HUES64 (cell line): ENCODE results near the gene CMIP.

Experiments
- H3K27ac ChIP-seq: 2 replicates; pipeline ENCODE4 v1.7.0; 2013; ENCODE audit warnings: low read depth, low read length, inconsistent platforms
- H3K27me3 ChIP-seq: 2 replicates; pipeline ENCODE4 v1.6.1; 2013; ENCODE audit warnings: mild to moderate bottlenecking, low read length; ENCODE audit not compliant: insufficient read depth
- H3K36me3 ChIP-seq: 2 replicates; pipeline ENCODE4 v1.6.1; 2013; ENCODE audit warnings: mild to moderate bottlenecking, low read length; ENCODE audit not compliant: insufficient read depth
- H3K4me1 ChIP-seq: 2 replicates; pipeline ENCODE4 v1.6.1; 2013; ENCODE audit warnings: mild to moderate bottlenecking, low read length, moderate library complexity; ENCODE audit not compliant: insufficient read depth
- H3K4me3 ChIP-seq: 2 replicates; pipeline ENCODE4 v1.5.1; 2013; ENCODE audit warnings: mild to moderate bottlenecking, low read length, moderate library complexity
- H3K9ac ChIP-seq: 2 replicates; pipeline ENCODE4 v1.6.1; 2013; ENCODE audit warnings: mild to moderate bottlenecking, low read depth, low read length
- H3K9me3 ChIP-seq: 2 replicates; pipeline ENCODE4 v1.6.1; 2013; ENCODE audit warnings: low read depth, low read length; ENCODE audit not compliant: insufficient read depth
- WGBS: fragments of 150-250, 120-280 bp; methylation state at CpG from one replicate; pipeline ENCODE4 v1.1.7; 2013; ENCODE audit warnings: missing lambda C conversion rate; 5-methylcytosine and 5-hydroxymethylcytosine counted together

CMIP gene

DNA sequence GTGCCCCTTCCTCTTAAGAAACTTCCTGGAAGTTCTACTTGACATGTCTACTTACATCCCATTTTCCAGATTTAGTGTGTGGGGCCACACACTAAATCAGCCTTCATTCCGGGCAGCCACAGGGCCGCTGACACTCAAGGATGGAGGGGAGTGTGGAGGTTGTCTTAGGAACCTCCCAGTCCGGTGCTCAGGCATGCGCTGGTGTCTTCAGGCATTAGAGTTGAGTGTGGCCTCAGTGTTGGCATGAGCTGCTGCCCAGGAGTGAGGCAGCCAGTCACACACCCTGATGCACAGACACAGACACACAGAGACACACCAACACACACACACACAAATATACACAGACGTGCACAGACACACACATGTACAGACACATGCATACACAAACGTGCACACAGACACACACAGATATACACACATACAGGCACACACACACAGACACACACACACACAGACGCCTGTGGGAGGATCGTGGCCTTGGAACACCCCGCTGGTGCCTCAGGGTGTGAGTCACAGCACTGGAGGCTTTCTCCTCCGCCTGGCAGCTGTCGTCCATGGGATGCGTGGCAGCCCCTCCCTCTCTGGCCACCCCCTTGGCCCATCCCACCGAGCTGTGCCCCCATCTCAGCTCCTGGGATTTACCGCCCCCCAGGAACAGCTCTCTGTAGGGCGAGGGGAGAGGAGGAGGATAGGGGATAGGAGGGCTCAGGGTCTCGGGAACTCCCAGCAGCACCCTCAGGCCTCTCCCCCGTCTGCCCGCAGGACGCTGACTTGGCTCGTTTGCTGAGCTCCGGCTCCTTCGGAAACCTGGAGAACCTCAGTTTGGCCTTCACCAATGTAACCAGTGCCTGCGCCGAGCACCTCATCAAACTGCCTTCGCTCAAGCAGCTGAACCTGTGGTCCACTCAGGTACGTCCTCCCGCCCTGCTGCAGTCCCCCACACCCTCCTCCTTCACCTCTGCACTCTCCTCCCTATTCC is 258.9 kb downstream of the CMIP start:
- WGBS = 89% methylated on average over 27 of the region's 27 CpGs
- Histone ChIP-seq H3K9ac (no peak overlapping the region), H3K27ac (no peak overlapping the region), H3K4me3 (no peak overlapping the region), H3K36me3 (peaks cover 58% of the 10 kb centered on the region), H3K4me1 (no peaks in the 10 kb centered on the region), H3K27me3 (no peaks in the 10 kb centered on the region), H3K9me3 (no peaks in the 10 kb centered on the region)

DNA sequence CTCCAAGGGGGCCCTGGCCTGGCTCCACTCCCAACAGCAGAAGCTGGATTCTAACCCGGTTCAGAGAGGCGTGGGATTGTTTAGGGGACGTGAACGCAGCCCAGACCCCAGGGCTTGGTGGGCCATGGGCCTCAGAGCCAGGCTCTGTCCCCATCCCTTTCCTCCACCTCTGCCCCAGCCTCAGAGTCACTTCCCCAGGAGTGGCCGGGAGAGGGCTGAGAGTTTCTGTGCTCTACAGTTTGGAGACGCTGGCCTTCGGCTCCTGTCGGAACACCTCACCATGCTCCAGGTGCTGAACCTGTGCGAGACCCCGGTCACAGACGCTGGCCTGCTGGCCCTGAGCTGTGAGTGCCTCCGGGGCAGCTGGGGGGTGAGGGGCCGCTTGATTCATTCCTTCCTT is 260.7 kb downstream of the CMIP start:
- Histone ChIP-seq H3K27me3 (no peaks in the 10 kb centered on the region), H3K36me3 (peaks cover 60% of the 10 kb centered on the region), H3K4me3 (no peak overlapping the region), H3K27ac (no peak overlapping the region), H3K9ac (no peak overlapping the region), H3K9me3 (no peaks in the 10 kb centered on the region), H3K4me1 (peaks cover 2% of the 10 kb centered on the region; the same call in 1 of the 2 replicates)
- 95% methylated on average over 13 of the region's 13 CpGs for WGBS

DNA sequence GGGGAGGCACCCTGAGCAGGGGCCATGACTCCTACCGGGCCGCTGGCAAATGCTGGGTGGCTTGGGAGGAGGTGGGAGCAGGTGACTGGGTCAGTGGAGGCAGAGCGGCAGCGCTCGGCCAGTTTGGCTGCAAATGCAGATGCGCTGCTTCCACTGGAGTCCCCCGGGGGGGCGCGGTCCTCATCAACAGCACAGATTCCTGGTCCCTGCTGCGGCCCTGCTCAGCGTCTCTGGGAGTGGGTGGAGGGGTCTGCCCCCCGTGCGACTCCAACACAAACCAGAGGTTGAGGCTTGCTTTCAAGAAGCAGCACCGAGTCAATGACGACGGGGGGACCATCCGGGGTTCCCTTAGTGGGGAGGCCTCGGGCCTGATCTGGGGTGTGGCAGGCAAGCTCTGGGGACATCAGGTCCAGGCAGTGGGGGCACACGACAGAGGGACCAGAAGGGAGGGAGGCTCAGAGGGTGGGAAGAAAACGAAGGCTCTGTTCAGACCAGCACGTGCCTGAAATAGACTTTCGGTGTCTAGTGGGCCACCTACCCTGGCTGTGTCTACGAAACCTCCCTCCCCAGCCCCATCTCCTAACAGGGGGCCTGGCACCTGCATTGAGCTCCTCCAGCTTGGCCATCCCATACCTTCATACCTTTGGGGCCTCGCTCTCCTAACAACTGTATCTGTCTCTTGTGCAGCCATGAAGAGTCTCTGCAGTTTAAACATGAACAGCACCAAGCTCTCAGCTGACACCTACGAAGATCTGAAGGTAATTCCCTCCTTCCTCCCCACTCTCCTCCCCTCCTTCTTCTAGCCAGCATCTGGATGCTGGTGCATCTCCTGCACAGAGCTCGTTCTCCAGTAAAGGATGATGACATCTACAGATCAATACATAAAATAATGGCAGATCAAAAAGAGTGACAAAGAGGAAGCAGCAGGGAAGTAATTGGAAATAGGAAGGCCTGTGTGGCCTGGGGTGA is 262.0 kb downstream of the CMIP start:
- Histone ChIP-seq H3K27me3 (no peaks in the 10 kb centered on the region), H3K4me3 (no peak overlapping the region), H3K9ac (no peak overlapping the region), H3K27ac (no peak overlapping the region), H3K36me3 (peaks cover 56% of the 10 kb centered on the region), H3K9me3 (no peaks in the 10 kb centered on the region), H3K4me1 (peaks cover 14% of the 10 kb centered on the region)
- 95% methylated on average over 26 of the region's 26 CpGs for WGBS

DNA sequence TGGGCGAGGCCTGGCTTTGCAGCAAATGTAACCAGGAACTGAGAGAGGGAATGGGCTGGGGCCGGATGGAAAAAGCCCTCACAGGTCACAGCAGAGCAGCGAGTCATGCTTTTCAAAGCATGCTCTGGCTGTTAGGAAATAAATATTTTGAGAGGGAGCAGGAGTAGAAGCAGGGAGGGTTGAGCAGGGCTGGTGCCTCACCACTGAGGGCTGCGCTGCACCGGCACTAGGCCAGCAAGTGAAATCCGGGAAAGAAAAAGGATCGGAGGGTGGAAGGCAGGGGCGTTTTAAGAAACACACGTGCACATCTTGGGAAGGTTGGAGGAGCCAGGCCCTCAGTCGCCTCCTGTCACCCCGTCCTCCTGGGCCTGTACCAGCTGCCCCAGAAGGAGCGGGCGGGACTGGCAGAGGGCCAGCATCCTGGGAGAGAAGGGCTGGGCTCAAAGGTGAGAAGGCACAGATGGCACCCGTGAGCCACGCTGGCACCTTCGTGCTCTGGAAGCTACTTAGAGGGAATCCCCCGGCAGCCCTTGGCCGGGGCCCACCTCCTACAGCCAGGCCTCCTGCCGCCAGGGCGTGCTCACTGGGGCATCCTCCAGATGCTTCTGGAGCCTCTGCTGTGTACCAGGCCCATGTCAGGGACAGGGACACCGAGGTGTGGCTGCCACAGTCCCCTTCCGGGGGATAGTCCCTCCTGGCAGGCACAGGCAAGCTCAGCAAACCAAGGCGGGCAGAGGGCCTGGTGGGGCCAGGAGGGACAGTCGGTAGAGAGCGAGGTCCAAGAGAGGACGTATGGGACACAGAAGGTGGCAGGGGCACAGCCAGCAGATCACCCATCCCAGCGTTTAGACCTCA is 263.0 kb downstream of the CMIP start:
- H3K9me3 ChIP-seq = no peaks in the 10 kb centered on the region
- no peak overlapping the region for H3K27ac ChIP-seq
- no peak overlapping the region for H3K9ac ChIP-seq
- peaks cover 47% of the 10 kb centered on the region for H3K36me3 ChIP-seq
- H3K4me3 ChIP-seq = no peak overlapping the region
- 93% methylated on average over 27 of the region's 27 CpGs for WGBS
- H3K4me1 ChIP-seq = peaks cover 19% of the 10 kb centered on the region
- H3K27me3 ChIP-seq = no peaks in the 10 kb centered on the region

DNA sequence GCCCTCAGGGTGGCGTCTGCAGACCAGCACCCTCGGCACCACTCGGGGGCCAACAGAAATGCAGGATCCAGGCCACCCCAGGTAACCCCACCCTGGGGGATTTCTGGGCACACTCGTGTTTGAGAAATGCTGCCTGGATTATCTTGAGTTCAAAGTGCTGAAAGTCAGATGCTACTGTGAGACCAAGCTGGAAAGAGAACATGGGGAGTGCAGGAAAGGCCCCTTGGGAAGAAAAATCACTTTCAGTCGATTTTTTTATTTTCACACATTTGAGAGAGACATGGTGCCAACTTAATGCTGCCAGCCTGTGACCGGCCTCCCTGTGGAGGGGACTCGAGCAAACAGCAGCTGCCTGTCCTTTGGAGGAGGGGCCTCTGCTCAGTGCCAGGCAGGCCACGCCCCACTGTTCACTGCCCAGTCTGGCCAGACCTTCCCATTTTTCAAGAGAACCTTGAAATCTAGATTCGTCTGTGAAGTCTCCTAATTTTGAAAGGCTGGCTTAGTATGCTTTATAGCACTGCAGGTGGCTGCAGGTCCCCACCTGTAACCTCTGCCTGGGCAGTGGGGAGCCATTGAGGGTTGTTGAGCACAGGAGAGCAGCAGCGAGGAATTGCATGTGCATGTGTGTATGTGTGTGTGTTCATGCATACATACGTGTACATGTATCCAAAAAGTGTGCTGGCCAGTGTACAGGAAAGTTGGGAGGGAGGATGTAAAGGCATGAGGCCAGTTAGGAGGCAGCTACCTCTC is 263.8 kb downstream of the CMIP start:
- 90% methylated on average over 11 of the region's 11 CpGs for WGBS
- H3K36me3 ChIP-seq = peaks cover 43% of the 10 kb centered on the region
- H3K4me3 ChIP-seq = no peak overlapping the region
- peaks cover 19% of the 10 kb centered on the region for H3K4me1 ChIP-seq
- no peak overlapping the region for H3K9ac ChIP-seq
- no peak overlapping the region for H3K27ac ChIP-seq
- H3K9me3 ChIP-seq = no peaks in the 10 kb centered on the region
- no peaks in the 10 kb centered on the region for H3K27me3 ChIP-seq

DNA sequence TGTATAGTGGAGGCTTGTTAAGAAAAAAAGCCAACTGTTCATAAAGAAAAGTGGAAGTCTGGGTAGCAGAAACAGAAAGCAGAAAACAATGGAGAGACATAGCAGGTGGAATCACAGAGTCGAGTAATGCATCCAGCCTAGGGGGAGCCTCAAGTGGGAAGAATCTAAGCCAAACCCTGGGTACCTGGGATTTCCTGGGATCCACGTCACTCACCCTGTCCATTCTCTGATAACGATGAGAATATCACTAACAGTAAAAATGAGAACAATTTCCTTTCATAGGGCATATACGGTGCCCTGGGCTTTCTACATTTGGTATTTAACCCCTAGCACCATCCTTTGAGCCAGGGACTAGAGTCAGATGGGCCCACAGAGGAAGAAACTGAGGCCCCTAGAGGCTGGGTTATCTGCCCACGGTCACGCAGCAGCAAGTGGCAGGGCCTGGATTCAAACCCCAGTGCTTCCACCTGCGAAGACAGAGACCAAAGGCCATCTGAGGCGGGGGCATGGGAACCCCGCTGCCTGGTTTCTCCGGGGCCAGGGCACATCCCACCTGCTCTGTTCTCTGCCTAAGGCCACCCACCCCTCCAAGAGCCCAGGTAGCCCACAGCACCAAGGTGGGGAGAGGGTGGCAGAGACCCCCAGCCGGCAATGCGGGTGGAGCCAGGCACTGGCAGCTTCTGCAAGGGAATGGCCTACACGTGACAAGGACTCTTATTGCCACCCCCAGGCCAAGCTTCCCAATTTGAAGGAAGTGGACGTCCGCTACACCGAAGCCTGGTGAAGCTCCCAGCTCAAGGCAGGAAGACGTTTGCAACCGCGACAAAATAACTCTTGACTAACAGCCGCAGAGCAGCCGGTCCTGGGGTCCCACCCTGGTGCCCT is 264.6 kb downstream of the CMIP start:
- Histone ChIP-seq H3K9me3 (no peaks in the 10 kb centered on the region), H3K27me3 (no peaks in the 10 kb centered on the region), H3K4me3 (no peak overlapping the region), H3K4me1 (peaks cover 19% of the 10 kb centered on the region), H3K9ac (no peak overlapping the region), H3K36me3 (peaks cover 42% of the 10 kb centered on the region), H3K27ac (no peak overlapping the region)
- 82% methylated on average over 21 of the region's 21 CpGs for WGBS

DNA sequence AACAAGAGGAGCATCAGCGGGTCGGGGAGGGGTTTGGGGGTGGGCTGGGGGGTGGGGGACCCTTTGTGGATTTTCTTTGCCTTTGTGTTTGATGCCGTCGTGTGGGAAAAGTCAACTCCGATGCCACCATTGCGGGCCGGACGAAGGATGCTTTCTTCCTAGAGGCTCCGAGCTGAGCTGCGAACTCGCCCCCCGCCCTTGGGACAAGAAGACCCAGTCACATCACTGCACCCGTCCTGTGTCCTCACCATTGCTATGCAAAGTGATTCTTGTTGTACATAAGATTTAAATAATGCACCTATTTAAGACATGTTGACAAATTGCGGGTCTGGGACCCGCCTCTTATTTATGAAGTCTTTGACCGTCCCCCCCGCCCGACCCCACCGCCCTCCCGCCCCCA is 265.4 kb downstream of the CMIP start:
- Histone ChIP-seq H3K4me3 (no peak overlapping the region), H3K27me3 (no peaks in the 10 kb centered on the region), H3K9me3 (no peaks in the 10 kb centered on the region), H3K36me3 (peaks cover 37% of the 10 kb centered on the region), H3K9ac (no peak overlapping the region), H3K4me1 (peaks cover 26% of the 10 kb centered on the region), H3K27ac (no peak overlapping the region)
- WGBS = 68% methylated on average over 19 of the region's 20 CpGs

DNA sequence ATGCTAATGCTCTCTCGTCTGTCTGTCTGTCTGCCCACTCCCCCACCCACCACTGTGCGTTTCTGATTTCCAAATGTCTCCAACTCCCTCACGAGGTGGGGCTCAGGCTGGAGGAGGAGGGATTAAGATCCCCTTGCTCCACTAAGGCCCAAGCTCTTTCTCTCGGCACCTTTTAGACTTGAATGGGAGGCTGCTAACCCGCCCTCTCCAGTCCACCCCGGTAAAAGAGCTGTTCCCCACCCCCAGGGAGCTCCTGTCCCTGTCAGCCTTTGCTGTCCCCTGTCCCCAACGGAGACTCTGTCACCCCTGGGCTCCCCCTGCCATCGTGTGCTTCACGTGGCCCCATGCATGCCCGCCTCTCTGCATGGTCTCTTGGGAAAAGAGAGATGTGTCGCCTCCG is 266.0 kb downstream of the CMIP start:
- H3K9ac ChIP-seq = no peak overlapping the region
- H3K27me3 ChIP-seq = no peaks in the 10 kb centered on the region
- H3K4me1 ChIP-seq = peaks cover 30% of the 10 kb centered on the region
- no peak overlapping the region for H3K4me3 ChIP-seq
- WGBS = 9% methylated on average over 10 of the region's 12 CpGs
- H3K27ac ChIP-seq = peak overlapping the region; percentile 44; the same call in 1 of the 2 replicates
- peaks cover 31% of the 10 kb centered on the region for H3K36me3 ChIP-seq
- no peaks in the 10 kb centered on the region for H3K9me3 ChIP-seq

DNA sequence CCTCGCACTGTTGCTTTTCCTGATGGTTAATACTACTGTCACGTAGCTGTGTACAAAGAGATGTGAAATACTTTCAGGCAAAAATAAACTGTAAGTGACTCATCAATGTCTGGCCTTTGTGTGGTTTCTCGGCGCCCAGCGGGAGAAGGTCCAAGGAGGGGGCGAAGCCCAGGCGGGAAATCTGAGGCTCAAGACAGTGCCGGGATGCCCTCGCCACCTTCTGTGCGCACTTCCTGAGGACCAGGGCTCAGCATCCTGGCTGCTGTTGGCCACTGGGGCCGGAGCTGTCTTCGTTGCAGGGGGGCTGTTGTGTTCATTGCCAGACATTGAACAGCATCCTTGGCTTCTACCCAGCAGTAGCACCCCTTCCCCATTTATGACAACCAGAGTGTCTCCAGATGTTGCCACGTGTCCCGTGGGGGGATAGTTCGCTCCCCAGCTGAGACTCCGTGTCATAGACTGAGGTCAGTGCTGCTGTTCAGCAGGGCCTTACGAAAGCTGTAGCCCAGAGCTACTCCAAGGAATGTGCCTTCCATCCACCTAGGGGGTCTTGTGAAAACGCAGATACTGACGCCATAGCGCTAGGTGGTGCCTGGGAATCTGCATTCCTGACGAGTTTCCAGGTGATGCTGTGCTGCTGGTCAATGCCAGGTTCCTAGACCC is 267.2 kb downstream of the CMIP start:
- no peak overlapping the region for H3K4me3 ChIP-seq
- H3K9me3 ChIP-seq = no peaks in the 10 kb centered on the region
- H3K27me3 ChIP-seq = no peaks in the 10 kb centered on the region
- peaks cover 42% of the 10 kb centered on the region for H3K4me1 ChIP-seq
- 29% methylated on average over 21 of the region's 21 CpGs for WGBS
- H3K9ac ChIP-seq = no peak overlapping the region
- peaks cover 21% of the 10 kb centered on the region for H3K36me3 ChIP-seq
- peak overlapping the region; percentile 19; the same call in 1 of the 2 replicates for H3K27ac ChIP-seq
